ENCODE measurements around the gene PRRC1. TPM values are rescaled to one million over a fixed set of nuclear protein-coding genes. Genes with fewer than 3 reads are reported as not detected.

The PRRC1 gene
- total RNA-seq, 4 donors from 2014 or later = 31.5 to 72.2 (median 44.7) TPM

DNA sequence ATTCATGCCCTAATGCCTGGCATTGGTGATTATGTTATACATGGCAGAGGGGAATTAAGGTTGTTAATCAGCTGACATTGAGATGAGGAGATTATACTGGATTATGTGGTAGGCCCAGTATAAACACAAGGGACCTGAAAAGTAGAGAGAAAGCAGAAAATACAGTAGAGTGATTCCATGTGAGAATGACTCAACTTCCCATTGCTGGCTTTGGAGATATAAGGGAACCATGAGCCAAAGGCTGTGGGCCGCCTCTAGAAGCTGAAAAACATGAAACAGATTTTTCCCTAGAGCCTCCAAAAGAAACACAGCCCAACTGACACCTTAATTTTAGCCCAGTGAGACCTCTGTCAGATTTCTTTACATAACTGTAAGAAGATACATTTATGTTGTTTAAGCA, 66.4 kb downstream of the PRRC1 start:
- no peak overlapping the region for H3K27ac ChIP-seq
- H3K9me3 ChIP-seq = no peaks in the 10 kb centered on the region
- H3K4me3 ChIP-seq = no peak overlapping the region
- TF ChIP-seq POLR2A (IDR thresholded peaks at IDR 0.05) (no peak), EP300 (IDR thresholded peaks at IDR 0.05) (no peak)
- TF ChIP-seq, protein P1, sequence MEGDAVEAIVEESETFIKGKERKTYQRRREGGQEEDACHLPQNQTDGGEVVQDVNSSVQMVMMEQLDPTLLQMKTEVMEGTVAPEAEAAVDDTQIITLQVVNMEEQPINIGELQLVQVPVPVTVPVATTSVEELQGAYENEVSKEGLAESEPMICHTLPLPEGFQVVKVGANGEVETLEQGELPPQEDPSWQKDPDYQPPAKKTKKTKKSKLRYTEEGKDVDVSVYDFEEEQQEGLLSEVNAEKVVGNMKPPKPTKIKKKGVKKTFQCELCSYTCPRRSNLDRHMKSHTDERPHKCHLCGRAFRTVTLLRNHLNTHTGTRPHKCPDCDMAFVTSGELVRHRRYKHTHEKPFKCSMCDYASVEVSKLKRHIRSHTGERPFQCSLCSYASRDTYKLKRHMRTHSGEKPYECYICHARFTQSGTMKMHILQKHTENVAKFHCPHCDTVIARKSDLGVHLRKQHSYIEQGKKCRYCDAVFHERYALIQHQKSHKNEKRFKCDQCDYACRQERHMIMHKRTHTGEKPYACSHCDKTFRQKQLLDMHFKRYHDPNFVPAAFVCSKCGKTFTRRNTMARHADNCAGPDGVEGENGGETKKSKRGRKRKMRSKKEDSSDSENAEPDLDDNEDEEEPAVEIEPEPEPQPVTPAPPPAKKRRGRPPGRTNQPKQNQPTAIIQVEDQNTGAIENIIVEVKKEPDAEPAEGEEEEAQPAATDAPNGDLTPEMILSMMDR (IDR thresholded peaks at IDR 0.05) = no peak
- no peaks in the 10 kb centered on the region for H3K36me3 ChIP-seq
- H3K4me1 ChIP-seq = no peaks in the 10 kb centered on the region
- DNase-seq (ENCODE audit: low spot score in 2 of 2) = no peak
- H3K27me3 ChIP-seq = no peaks in the 10 kb centered on the region
- 81 to 83% methylated on average over 1 of the region's 1 CpG for WGBS, 2 donors

DNA sequence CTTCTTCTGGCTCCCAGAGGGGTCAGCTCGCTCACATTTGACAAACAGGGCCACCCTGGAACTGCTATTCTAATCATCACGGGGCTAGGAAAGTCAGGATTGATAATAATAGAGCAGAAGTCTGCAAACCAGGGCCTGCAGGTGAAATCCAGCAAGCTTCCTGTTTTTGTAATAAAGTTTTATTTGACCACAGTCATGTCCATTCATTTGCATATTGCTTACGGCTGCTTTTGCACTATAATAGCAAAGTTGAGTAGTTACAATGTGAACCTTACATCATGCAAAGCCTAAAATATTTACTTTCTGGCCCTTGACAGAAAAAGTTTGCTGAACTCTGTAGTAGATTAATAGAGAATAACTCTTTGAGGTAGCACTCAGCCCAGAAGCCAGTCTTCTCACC, 68.2 kb downstream of the PRRC1 start:
- Histone ChIP-seq H3K27me3 (no peaks in the 10 kb centered on the region), H3K27ac (no peak overlapping the region), H3K4me1 (no peaks in the 10 kb centered on the region), H3K9me3 (no peaks in the 10 kb centered on the region), H3K4me3 (no peak overlapping the region), H3K36me3 (no peaks in the 10 kb centered on the region)
- 50 to 57% methylated on average over 3 of the region's 3 CpGs for WGBS, 2 donors
- no peak for TF ChIP-seq EP300 (IDR thresholded peaks at IDR 0.05)
- TF ChIP-seq POLR2A (IDR thresholded peaks at IDR 0.05) = no peak
- TF ChIP-seq, protein P1 (IDR thresholded peaks at IDR 0.05) = no peak
- no peak for DNase-seq (ENCODE audit: low spot score in 2 of 2)

DNA sequence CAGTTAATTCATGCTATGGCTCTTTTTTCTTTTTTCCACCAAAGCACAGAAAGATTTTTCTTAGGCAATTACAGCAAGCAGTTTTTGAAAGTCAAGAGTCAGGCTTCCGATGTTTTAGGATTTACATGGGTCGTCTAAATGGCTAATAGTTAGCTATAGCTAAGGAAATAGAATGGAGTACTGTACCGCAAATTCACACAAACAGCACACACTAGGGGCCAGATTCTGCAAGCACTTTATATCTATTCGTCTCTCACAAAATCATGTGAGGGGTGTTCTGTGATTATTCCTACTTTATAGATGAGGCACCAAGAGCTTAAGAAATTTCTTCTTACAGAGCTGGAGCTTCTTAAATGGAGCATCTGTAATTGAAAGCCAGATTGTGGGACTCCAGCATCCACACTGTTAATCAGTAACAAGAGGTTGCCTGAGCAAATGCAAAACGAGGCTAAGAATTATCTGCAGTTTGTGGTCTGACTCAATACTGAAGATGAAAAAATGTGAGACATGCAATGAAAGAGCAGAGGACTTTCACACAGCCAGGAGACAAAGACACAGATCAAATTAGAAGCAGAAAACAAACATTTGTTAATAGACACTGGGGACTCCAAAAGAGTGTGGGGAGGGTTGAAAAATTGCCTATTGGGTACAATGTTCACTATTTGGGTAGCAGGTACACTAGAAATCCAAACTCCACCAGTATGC, 68.8 kb downstream of the PRRC1 start:
- Histone ChIP-seq H3K27me3 (no peaks in the 10 kb centered on the region), H3K4me1 (no peaks in the 10 kb centered on the region), H3K27ac (no peak overlapping the region), H3K4me3 (no peak overlapping the region), H3K9me3 (no peaks in the 10 kb centered on the region), H3K36me3 (no peaks in the 10 kb centered on the region)
- TF ChIP-seq, protein P1 (IDR thresholded peaks at IDR 0.05) = no peak
- TF ChIP-seq EP300 (IDR thresholded peaks at IDR 0.05) (no peak), POLR2A (IDR thresholded peaks at IDR 0.05) (no peak)
- 52 to 61% methylated on average over 5 of the region's 5 CpGs for WGBS, 2 donors
- DNase-seq (ENCODE audit: low spot score in 2 of 2) = no peak

DNA sequence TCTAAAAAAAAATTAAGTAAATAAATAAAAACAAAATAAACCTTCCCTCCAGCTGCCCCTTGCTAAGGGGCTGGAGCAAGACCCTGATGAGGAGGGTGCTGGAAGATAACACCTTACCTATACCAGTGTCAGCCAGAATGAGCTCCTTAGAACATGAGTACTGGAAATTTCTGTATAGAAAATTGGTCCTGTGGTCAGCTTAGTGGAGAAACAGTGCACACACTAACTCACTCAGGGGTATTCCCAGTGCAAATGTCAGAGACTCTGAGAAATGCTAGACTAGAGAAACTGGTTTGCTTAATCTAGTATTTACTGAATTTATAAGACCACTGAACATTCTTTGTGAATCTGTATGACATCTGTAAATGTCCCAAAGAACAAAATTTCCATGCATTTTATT, 69.4 kb downstream of the PRRC1 start:
- H3K4me3 ChIP-seq = no peak overlapping the region
- TF ChIP-seq EP300 (IDR thresholded peaks at IDR 0.05) = no peak
- no peak for TF ChIP-seq POLR2A (IDR thresholded peaks at IDR 0.05)
- TF ChIP-seq, protein P1 (IDR thresholded peaks at IDR 0.05) = no peak
- no peaks in the 10 kb centered on the region for H3K4me1 ChIP-seq
- H3K27ac ChIP-seq = no peak overlapping the region
- no peak for DNase-seq (ENCODE audit: low spot score in 2 of 2)
- H3K9me3 ChIP-seq = no peaks in the 10 kb centered on the region
- H3K36me3 ChIP-seq = no peaks in the 10 kb centered on the region
- no peaks in the 10 kb centered on the region for H3K27me3 ChIP-seq

DNA sequence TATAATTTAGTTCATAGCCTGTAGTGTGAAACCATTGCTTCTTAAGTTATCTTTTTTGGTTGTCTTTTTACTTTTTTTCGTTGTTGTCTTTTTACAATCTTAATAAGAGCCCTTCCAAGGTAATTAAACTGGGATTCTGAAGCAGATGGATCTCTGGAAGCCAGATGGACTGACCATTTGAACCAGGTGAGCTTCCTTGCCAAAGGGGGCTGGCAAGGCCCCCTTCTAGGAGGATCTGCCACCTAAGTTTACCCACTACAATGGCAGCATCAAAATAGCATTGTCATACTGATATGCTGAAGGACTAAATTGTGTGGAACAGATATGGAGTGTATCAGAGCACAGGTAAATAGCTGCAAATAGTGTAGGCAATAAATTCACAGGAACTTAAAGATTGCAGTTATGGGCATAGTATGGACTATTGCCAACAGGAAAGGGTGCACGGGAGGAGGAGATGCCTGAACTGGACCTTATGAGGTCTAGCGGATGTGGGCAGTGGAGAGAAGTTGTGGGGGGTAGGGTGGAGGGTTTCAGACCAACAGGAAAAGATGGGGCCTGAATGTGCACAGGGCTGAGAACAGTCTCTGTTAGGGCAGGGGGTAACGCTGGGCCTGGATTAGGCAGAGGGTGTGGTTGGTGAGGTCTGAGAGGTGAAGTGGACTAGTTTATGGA, 69.9 kb downstream of the PRRC1 start:
- H3K27ac ChIP-seq = no peak overlapping the region
- TF ChIP-seq POLR2A (IDR thresholded peaks at IDR 0.05) = no peak
- TF ChIP-seq EP300 (IDR thresholded peaks at IDR 0.05) = no peak
- TF ChIP-seq, protein P1 (IDR thresholded peaks at IDR 0.05) = no peak
- H3K36me3 ChIP-seq = no peaks in the 10 kb centered on the region
- no peaks in the 10 kb centered on the region for H3K27me3 ChIP-seq
- 79 to 82% methylated on average over 4 of the region's 4 CpGs for whole genome bisulfite sequencing, 2 donors
- no peak overlapping the region for H3K4me3 ChIP-seq
- no peaks in the 10 kb centered on the region for H3K4me1 ChIP-seq
- no peak for DNase-seq (ENCODE audit: low spot score in 2 of 2)
- H3K9me3 ChIP-seq = no peaks in the 10 kb centered on the region

Data from tibial nerve (tissue), 4 donors.